ENCODE measurements around the gene VRK3. TPM values are rescaled to one million over a fixed set of nuclear protein-coding genes. Genes with fewer than 3 reads are reported as not detected.

Gene VRK3
- total and polyA plus RNA-seq, 2 experiments from 2014 or later: 29.9 to 45.9 TPM

- no peak overlapping the region for H3K4me3 ChIP-seq
- H3K27me3 ChIP-seq: no peaks in the 10 kb centered on the region
- no peak for DNase-seq (ENCODE audit: low read depth in 1 of 2, low spot score in 1 of 2)
- peaks cover 3% of the 10 kb centered on the region for H3K4me1 ChIP-seq (ENCODE audit: low read depth)
- peaks cover 6% of the 10 kb centered on the region for H3K36me3 ChIP-seq
- no peak for TF ChIP-seq CTCF (IDR thresholded peaks at IDR 0.05; ENCODE audit: low read depth, low read length)
- no peaks in the 10 kb centered on the region for H3K9me3 ChIP-seq (ENCODE audit: low read depth)
- H3K27ac ChIP-seq: no peak overlapping the region
Observed at GRCh38 chr19:49926515-49926914, 98.7 kb downstream of the VRK3 start.

Other genes with a start within 250 kb of the VRK3 start
- 37.8 and 60.8 TPM in 2 replicates for gene FUZ, start 212.1 kb downstream of the VRK3 start, total RNA-seq
- 35.6 and 39.0 TPM in 2 replicates for gene FUZ, start 212.1 kb downstream of the VRK3 start, polyA plus RNA-seq
- gene MED25, start 207.1 kb downstream of the VRK3 start, total RNA-seq: 68.7 and 83.7 TPM in 2 replicates
- 69.9 and 73.2 TPM in 2 replicates for gene MED25, start 207.1 kb downstream of the VRK3 start, polyA plus RNA-seq
- 290 and 380 TPM in 2 replicates for gene PTOV1, start 174.2 kb downstream of the VRK3 start, total RNA-seq
- gene PTOV1, start 174.2 kb downstream of the VRK3 start, polyA plus RNA-seq: 445 and 583 TPM in 2 replicates
- gene PNKP, start 157.8 kb downstream of the VRK3 start, total RNA-seq: 73.8 and 74.5 TPM in 2 replicates
- 69.7 and 98.4 TPM in 2 replicates for gene PNKP, start 157.8 kb downstream of the VRK3 start, polyA plus RNA-seq
- gene AKT1S1, start 148.0 kb downstream of the VRK3 start, total RNA-seq: 27.5 and 36.9 TPM in 2 replicates
- 45.4 and 66.2 TPM in 2 replicates for gene AKT1S1, start 148.0 kb downstream of the VRK3 start, polyA plus RNA-seq
- 25.4 and 26.8 TPM in 2 replicates for gene TBC1D17, start 147.7 kb downstream of the VRK3 start, total RNA-seq
- 38.0 and 52.5 TPM in 2 replicates for gene TBC1D17, start 147.7 kb downstream of the VRK3 start, polyA plus RNA-seq
- 0.63 TPM in 1 of 2 replicates, not detected in the other for gene IL4I1, start 128.5 kb downstream of the VRK3 start, total RNA-seq
- gene IL4I1, start 128.5 kb downstream of the VRK3 start, polyA plus RNA-seq: 0.40 TPM in 1 of 2 replicates, not detected in the other
- 5.9 and 6.8 TPM in 2 replicates for gene ATF5, start 96.2 kb downstream of the VRK3 start, total RNA-seq
- 4.8 and 6.3 TPM in 2 replicates for gene ATF5, start 96.2 kb downstream of the VRK3 start, polyA plus RNA-seq
- gene NUP62, start 95.9 kb downstream of the VRK3 start, total RNA-seq: 60.6 and 71.3 TPM in 2 replicates
- gene NUP62, start 95.9 kb downstream of the VRK3 start, polyA plus RNA-seq: 43.3 and 63.1 TPM in 2 replicates
- 0.03 TPM in 1 of 2 replicates, not detected in the other for gene SIGLEC11, start 64.2 kb downstream of the VRK3 start, total RNA-seq
- 0.13 TPM in 1 of 2 replicates, not detected in the other for gene SIGLEC11, start 64.2 kb downstream of the VRK3 start, polyA plus RNA-seq
- 6.3 and 6.5 TPM in 2 replicates for gene ZNF473, start 633 bp upstream of the VRK3 start, total RNA-seq
- gene ZNF473, start 633 bp upstream of the VRK3 start, polyA plus RNA-seq: 4.4 and 5.3 TPM in 2 replicates
- gene IZUMO2, start 137.9 kb upstream of the VRK3 start, total RNA-seq: not detected in 2 replicates
- gene IZUMO2, start 137.9 kb upstream of the VRK3 start, polyA plus RNA-seq: not detected in 2 replicates
- gene MYH14, start 178.2 kb upstream of the VRK3 start, total RNA-seq: 1.8 and 2.1 TPM in 2 replicates
- gene MYH14, start 178.2 kb upstream of the VRK3 start, polyA plus RNA-seq: 0.32 and 3.0 TPM in 2 replicates